Left cardiac atrium (tissue), 4 donors: ENCODE data around the gene PTGDS. TPM values are rescaled to one million over a fixed set of nuclear protein-coding genes. Genes with fewer than 3 reads are reported as not detected.

Experiments used
- ATAC-seq, 2 donors: fragments of 200-7000 bp; cut with Tn5 transposase; one replicate each; pipeline ENCODE4 v1.9.1; 2020; ENCODE audit warnings: mild to moderate bottlenecking in 2 of 2, moderate library complexity in 2 of 2
- DNase-seq: peaks from one replicate; pipeline ENCODE4 v3.0.0-alpha.2; 2020
- intact Hi-C, 2 donors: fragments of 100-400 bp; cut with DNase I; formaldehyde crosslinking; loops; one replicate each; pipeline versions ENCODE4 v1.14.1 to v1.15.1; 2022 to 2023
- total RNA-seq, 2 donors: library from RNA; stranded (reverse); fragmentation: NEBNext Ultra II Directional; extraction: Animal tissue kit (Norgen Biotek cat#: 25700); gene quantifications; one replicate each; pipeline ENCODE4 v1.2.1, GENCODE V29; 2021
- donor health status: DM: no; HTN: yes; CAD: no.
- donor health status: DM: no; HTN: yes; CAD: no; lungs with severe emphysema.
- donor health status: DM: yes; HTN: yes; CAD: no.
- donor health status: Dilated cardiomyopathy.

Gene PTGDS
- total RNA-seq, 2 donors from 2014 or later = 3,329 to 4,014 TPM

GRCh38 chr9:136965771-136966484 is 11.4 kb upstream of the PTGDS start:
- intact Hi-C loops = no loop called here
- ATAC-seq = peak in 1 of 2 donors; percentile 3
- DNase-seq = no peak

DNA sequence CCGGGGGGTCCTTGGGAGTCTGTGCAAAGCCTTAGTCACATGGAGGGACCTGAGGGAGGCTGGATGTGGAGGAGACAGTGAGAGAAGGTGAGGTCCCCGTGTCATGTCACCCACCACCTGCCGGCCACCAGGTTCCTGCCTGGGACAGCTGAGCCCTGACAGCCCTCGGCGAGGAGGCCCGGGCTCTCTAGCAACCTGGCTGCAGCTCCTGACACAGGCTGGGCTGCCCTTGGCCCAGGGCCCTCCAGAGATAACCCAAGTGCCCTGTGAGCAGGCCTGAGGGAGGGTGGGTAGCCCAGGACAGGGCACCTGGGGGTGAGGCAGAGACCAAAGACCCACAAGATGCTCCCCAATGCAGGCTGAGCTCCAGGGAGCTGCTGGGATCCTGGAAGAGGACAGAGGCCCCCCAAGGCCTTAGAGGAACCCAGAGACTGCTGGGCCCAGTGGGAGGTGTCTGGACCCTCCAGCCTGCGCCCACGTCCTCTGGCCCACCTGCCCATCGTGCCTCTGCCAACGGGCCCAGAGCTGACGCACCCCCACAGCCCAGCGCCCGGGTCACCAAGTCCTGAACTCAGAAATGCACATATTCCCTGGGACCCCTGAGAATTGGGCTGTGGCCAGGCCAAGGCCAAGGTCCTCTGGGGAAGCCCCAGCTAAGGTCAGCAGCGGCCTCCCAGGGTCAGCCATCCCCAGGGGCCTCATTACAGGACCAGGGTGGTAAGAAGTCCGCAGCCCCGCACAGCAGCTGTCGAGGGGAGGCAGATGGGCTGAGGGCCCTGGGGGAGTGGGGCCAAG is 8.8 kb upstream of the PTGDS start:
- intact Hi-C loops = no loop called here
- DNase-seq (no peak), ATAC-seq (no peak)

- ATAC-seq (no peak), DNase-seq (no peak)
- intact Hi-C loops = no loop called here
Observed at GRCh38 chr9:136969150-136969549, 8.2 kb upstream of the PTGDS start.

GRCh38 chr9:136969774-136970173 is 7.5 kb upstream of the PTGDS start:
- ATAC-seq = no peak

DNA sequence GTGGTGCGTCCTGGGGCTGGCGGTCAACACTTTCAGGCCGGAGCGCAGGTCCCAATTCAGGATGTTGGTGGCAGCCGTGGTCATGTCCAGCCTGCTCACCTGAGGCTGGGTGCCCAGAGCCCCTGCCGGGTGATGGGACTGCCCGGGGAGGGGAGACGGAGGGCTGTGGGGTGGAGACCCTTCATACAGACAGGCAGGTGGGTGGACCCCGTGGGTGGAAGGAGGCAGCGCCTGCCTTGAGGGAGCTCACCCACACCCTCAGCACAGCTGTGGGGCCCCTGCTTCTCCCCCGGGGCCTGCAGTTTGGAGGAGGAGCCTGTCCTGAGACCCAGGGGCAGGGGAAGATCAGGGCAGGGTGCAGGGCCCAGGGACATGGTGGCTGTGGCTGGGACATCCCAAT is 6.9 kb upstream of the PTGDS start:
- intact Hi-C loops = no loop called here
- ATAC-seq (no peak), DNase-seq (no peak)

More at GRCh38 chr9:136969774-136970173, 7.5 kb upstream of the PTGDS start:
- intact Hi-C loops = no loop called here
- DNase-seq = no peak

- no peak for DNase-seq
- ATAC-seq = no peak
- intact Hi-C loops = no loop called here
Observed at GRCh38 chr9:136971746-136972145, 5.6 kb upstream of the PTGDS start.

DNA sequence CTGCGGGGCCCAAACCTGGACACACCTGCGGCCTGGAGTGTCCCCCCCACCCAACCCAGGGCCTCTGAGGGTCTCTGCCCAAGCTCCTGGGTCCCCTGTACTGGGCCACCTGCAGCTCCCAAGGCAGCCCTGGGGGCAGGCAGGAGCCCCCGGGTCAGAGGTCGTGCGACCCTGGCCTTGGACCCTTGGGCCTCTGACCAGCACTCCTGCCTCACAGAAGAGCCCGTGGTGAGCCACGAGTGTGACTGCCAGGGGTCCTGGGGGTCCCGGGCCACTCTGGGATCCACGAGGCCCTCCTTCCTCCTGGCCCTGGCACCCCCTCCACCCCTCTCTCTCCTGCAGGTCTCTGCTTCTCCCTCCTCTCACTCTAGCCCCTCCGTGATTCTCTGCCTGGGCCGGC is 5.0 kb upstream of the PTGDS start:
- DNase-seq = no peak
- ATAC-seq = no peak
- intact Hi-C loops = no loop called here

DNA sequence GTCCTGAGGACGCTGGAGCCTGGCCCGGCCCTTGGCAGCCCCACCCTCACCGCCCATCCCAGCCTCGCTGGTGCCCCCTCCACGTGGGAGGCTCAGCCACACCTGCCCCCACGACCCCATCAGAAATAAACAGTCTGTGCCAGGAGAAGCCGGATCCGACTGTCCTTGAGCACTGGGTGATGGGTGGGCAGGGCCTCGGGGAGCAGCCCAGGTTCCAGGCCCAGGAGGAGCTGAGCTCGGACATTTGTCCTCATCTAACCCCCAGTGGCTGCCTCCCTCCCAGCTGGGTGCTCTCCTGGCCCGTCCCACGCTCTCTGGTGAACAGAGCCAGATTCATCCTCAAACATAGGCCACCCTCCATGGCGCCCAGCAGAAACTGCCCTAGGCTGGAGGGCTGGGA is 4.6 kb upstream of the PTGDS start:
- intact Hi-C loops = no loop called here
- no peak for ATAC-seq
- no peak for DNase-seq

GRCh38 chr9:136973618-136974617 is 3.4 kb upstream of the PTGDS start:
- ATAC-seq (no peak), DNase-seq (no peak)
- intact Hi-C loops = no loop called here

GRCh38 chr9:136974817-136975535 is 2.3 kb upstream of the PTGDS start:
- peak; percentile 71 for DNase-seq

GRCh38 chr9:136975644-136976043 is 1.7 kb upstream of the PTGDS start:
- intact Hi-C loops = no loop called here
- DNase-seq (peak; percentile 77), ATAC-seq (peak in 1 of 2 donors; percentile 9)

More at GRCh38 chr9:136974817-136975535, 2.3 kb upstream of the PTGDS start:
- ATAC-seq = peak in 1 of 2 donors; percentile 4
- intact Hi-C loops = no loop called here

GRCh38 chr9:136977649-136978072 is 357 bp downstream of the PTGDS start:
- ATAC-seq = peak in 1 of 2 donors; percentile 0
- intact Hi-C loops = no loop called here
- DNase-seq = no peak

DNA sequence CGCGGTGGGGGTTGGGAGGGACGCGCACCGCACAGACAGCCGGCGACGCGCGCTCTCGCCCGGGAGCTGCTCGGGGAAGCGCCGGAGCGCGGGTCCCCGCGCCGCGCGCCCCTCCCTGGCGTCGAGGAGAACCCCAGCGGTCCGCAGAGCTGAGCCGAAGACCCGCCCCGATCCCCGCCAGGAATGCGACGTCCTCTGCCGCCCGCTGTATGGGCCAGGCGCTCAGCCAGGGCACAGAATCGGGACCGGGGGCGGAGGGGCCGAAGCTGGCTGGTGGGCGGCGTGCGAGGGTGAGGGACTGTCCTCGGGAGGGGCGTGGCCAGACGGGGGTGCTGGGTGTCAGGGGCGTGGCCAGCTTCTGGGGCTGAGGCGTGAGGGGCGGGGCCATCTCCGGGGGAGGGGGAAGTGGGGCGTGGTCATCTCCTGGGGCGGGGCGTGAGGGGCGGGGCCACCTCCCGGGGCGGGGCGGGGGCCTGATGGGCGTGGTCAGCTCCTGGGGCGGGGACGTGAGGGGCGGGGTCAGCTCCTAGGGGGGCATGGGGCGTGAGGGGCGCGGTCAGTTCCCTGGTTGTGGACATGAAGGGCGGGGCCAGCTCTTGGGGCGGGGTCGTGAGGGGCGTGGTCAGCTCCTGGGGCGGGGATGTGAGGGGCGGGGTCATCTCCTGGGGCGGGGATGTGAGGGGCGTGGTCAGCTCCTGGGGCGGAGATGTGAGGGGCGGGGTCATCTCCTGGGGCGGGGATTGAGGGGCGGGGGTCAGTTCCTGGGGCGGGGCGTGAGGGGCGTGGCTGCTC is 965 bp downstream of the PTGDS start:
- intact Hi-C loops = no loop called here
- DNase-seq (peak; percentile 86), ATAC-seq (peak; percentile 55 to 67)

DNA sequence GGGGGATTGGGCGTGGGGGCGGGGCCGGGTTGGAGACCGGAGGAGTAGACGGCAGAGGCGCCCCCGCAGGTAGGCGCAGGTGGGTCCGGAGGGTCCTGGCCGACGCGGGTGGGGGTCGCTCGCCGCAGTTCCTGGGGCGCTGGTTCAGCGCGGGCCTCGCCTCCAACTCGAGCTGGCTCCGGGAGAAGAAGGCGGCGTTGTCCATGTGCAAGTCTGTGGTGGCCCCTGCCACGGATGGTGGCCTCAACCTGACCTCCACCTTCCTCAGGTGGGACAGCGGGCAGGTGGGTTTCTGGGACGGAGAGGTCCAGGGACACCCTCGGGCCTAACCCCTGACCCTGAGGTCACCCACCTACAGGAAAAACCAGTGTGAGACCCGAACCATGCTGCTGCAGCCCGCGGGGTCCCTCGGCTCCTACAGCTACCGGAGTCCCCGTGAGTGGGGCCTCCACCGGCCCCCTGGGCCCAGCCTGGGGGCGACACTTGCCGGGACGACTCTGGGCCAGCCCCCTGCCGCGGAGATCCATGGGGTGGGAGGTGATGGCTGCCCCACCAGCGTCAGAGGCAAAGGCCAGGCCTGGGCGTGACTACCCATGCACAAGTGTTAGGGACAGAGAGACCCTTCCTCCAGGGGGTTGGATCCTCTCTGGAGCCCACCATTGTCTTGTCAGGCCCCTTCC is 1.7 kb downstream of the PTGDS start:
- intact Hi-C loops = no loop called here
- ATAC-seq = no peak
- no peak for DNase-seq

- no peak for DNase-seq
- intact Hi-C loops = no loop called here
- no peak for ATAC-seq
Observed at GRCh38 chr9:136979769-136980587, 2.7 kb downstream of the PTGDS start.

DNA sequence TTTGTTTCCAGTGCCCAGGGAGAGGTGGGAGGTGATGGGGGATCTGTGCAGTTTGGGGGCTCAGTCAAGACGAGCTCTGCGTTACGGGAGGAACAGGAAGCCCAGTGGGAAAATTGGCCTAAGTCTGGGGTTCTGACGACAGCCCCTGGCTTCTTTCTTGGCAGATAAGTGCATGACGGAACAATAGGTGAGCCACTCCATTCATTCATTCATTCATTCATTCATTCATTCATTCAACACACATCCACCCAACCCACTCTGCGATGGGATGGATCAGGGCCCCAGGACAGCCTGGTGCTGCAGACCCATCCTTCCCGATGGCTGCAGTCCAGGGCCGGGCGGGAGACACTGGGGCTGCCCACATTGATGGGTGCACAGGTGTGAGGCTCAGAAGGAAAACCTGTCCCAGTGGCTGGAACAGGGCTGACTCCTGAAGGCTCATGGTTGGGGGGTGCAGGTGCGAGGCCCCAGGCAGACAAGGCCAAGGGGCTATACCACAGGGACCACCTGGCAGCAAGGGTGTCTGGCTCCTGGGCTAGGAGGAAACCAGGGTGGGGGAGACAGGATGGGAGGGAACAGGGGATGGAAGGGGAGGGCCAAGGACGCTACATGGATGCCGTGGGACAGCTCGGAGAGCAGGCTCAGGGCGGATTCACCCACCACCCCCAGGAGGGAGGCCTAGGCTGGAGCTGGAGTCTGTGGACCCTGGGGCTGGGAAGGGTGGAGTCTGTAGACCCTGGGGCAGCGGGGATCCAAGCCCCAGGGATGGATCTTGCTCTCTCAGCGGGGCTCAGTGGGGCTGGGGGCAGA is 3.6 kb downstream of the PTGDS start:
- DNase-seq = peak; percentile 25

More for the DNA sequence above, 3.6 kb downstream of the PTGDS start:
- ATAC-seq = no peak
- intact Hi-C loops = no loop called here
